HFFc6 (cell line): ENCODE measurements around the gene ANKH. TPM values are rescaled to one million over a fixed set of nuclear protein-coding genes. Genes with fewer than 3 reads are reported as not detected.

Source experiments
- DNase-seq: peaks from one replicate; pipeline ENCODE4 v3.0.0-alpha.2; 2018
- H3K27ac Mint-ChIP-seq: 2 replicates; pipeline ENCODE4 v1.8.0; 2020; ENCODE audit warnings: mild to moderate bottlenecking, mixed read lengths
- H3K27me3 Mint-ChIP-seq: 2 replicates; pipeline ENCODE4 v1.8.0; 2021; ENCODE audit warnings: mild to moderate bottlenecking, moderate library complexity, mixed read lengths; ENCODE audit not compliant: insufficient read depth
- H3K36me3 Mint-ChIP-seq: 2 replicates; pipeline ENCODE4 v1.8.0; 2021; ENCODE audit warnings: low read depth, mixed read lengths
- H3K4me1 Mint-ChIP-seq: 2 replicates; pipeline ENCODE4 v1.8.0; 2020; ENCODE audit warnings: low read depth, mixed read lengths
- H3K4me3 Mint-ChIP-seq: 2 replicates; pipeline ENCODE4 v1.8.0; 2020; ENCODE audit warnings: mild to moderate bottlenecking, moderate library complexity, mixed read lengths
- H3K9me3 Mint-ChIP-seq: 2 replicates; pipeline ENCODE4 v1.8.0; 2020; ENCODE audit warnings: mild to moderate bottlenecking, mixed read lengths
- CTCF ChIP-seq: fragments of 200-600 bp; sonication (generic); IDR thresholded peaks from 2 replicates; pipeline ENCODE4 v1.5.0; 2021; ENCODE audit warnings: antibody characterized with exemption, mild to moderate bottlenecking
- total RNA-seq, 6 experiments: library from RNA; stranded (reverse); fragmentation: NEBNext Ultra II Directional; extraction: Animal tissue kit (Norgen Biotek cat#: 25700); gene quantifications; 2 replicates in 1 of 6; 3 replicates in 5 of 6; pipeline ENCODE4 v1.2.3, GENCODE V29; 2021

ANKH gene
- total RNA-seq, 6 experiments from 2014 or later = 32.5 to 35.7 (median 33.0) TPM

GRCh38 chr5:14896131-14896530 is 24.6 kb upstream of the ANKH start:
- no peaks in the 10 kb centered on the region for H3K36me3 Mint-ChIP-seq
- no peak overlapping the region; the same call in 1 of the 2 replicates for H3K4me3 Mint-ChIP-seq
- no peak overlapping the region for H3K27ac Mint-ChIP-seq
- DNase-seq = no peak
- peaks cover 4% of the 10 kb centered on the region for H3K27me3 Mint-ChIP-seq
- no peaks in the 10 kb centered on the region for H3K9me3 Mint-ChIP-seq
- no peak for TF ChIP-seq CTCF
- peaks cover 14% of the 10 kb centered on the region for H3K4me1 Mint-ChIP-seq

DNA sequence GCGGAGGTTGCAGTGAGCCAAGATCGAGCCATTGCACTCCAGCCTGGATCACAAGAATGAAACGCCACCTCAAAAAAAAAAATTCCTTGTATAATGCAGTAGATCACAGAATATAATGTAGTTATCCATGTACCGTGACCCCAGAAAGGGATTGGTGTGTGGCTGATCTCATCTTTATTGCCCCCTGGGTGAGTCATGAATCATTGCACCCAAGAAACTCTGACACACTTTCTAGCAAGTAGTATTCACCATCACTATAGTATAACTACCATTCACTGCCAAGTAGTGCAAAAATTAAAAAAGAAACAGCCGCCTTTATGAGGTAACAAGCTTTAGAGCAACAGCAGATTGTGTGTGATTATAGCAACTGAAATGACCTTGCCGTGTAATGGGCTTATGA is 23.7 kb upstream of the ANKH start:
- TF ChIP-seq CTCF = no peak
- H3K27me3 Mint-ChIP-seq = peaks cover 6% of the 10 kb centered on the region
- no peaks in the 10 kb centered on the region for H3K36me3 Mint-ChIP-seq
- no peak overlapping the region for H3K4me3 Mint-ChIP-seq
- no peak for DNase-seq
- no peaks in the 10 kb centered on the region for H3K9me3 Mint-ChIP-seq
- H3K4me1 Mint-ChIP-seq = peaks cover 5% of the 10 kb centered on the region
- no peak overlapping the region for H3K27ac Mint-ChIP-seq

DNA sequence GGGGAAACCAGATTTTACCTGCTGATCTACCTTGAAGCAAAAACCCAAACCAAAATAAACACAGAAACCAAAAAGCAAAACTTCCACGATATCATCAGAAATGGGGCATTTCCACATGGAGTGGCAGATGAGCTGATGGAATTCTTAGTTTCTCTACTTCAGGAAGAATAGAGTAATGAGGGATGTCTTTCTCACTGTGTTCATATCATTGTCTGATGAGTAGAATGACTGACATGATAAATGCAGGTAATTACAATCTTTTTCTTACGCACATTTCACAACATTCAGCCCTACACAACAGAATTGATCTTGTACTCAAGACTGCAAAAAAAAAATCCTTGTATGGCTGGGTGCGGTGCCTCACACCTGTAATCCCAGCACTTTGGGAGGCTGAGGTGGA is 23.2 kb upstream of the ANKH start:
- Mint-ChIP-seq H3K36me3 (no peaks in the 10 kb centered on the region), H3K27ac (no peak overlapping the region), H3K27me3 (peaks cover 9% of the 10 kb centered on the region), H3K4me1 (peaks cover 5% of the 10 kb centered on the region), H3K9me3 (no peaks in the 10 kb centered on the region), H3K4me3 (no peak overlapping the region)
- DNase-seq = no peak
- no peak for TF ChIP-seq CTCF

- no peak overlapping the region for H3K4me3 Mint-ChIP-seq
- DNase-seq = no peak
- peaks cover 5% of the 10 kb centered on the region for H3K4me1 Mint-ChIP-seq
- peaks cover 13% of the 10 kb centered on the region for H3K27me3 Mint-ChIP-seq
- H3K27ac Mint-ChIP-seq = no peak overlapping the region
- H3K36me3 Mint-ChIP-seq = no peaks in the 10 kb centered on the region
- no peaks in the 10 kb centered on the region for H3K9me3 Mint-ChIP-seq
- no peak for TF ChIP-seq CTCF
Measured at GRCh38 chr5:14893381-14893780, 21.8 kb upstream of the ANKH start.

GRCh38 chr5:14890846-14891245 is 19.3 kb upstream of the ANKH start:
- no peak for DNase-seq
- Mint-ChIP-seq H3K27ac (no peak overlapping the region), H3K4me3 (no peak overlapping the region), H3K36me3 (no peaks in the 10 kb centered on the region), H3K9me3 (no peaks in the 10 kb centered on the region), H3K4me1 (no peaks in the 10 kb centered on the region), H3K27me3 (peaks cover 11% of the 10 kb centered on the region)
- no peak for TF ChIP-seq CTCF

DNA sequence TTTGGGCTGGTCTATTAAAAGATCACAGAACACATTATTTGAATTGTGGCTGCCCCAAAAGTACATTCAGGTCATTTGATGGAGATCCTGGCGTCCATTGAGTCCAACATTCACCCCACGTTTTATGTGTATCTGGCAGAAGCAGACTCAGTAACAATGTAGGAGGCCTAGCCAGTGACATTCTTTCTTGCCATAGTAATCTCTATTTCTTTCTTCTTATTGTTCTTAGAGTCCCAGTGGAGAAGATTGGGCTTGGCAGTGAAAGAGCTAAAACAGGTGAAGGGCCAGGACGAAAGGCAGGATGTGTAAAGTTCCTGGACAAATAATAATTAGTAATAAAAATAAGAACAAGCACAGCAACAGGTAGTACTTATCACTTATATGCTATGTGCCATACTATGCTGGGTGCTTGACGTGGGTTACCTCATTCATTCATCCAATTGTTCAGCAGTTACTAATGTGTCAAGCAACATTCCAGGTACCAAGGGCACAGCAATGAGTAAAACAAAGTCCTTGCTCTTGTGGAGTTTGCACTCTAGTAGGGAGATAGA is 12.6 kb upstream of the ANKH start:
- Mint-ChIP-seq H3K27ac (no peak overlapping the region), H3K4me3 (no peak overlapping the region), H3K36me3 (no peaks in the 10 kb centered on the region), H3K27me3 (peaks cover 21% of the 10 kb centered on the region), H3K4me1 (peaks cover 12% of the 10 kb centered on the region), H3K9me3 (no peaks in the 10 kb centered on the region)
- DNase-seq = no peak
- TF ChIP-seq CTCF = no peak
